HG02763 (cell line): ENCODE data around the gene ZNF837.
A peak's percentile ranks its signal among the peaks of the same experiment; 100 is the strongest.
"Not testable (repeated sequence)": the region's sequence is repeated elsewhere in the genome, so short reads cannot be mapped to it uniquely, and the experiment has no call there.

Source experiments
- ATAC-seq: cut with Tn5 transposase; IDR thresholded peaks from one replicate; pipeline ENCODE4 v1.9.1; 2021; ENCODE audit warnings: mild to moderate bottlenecking, moderate library complexity; ENCODE audit not compliant: unreplicated experiment

Gene ZNF837

DNA sequence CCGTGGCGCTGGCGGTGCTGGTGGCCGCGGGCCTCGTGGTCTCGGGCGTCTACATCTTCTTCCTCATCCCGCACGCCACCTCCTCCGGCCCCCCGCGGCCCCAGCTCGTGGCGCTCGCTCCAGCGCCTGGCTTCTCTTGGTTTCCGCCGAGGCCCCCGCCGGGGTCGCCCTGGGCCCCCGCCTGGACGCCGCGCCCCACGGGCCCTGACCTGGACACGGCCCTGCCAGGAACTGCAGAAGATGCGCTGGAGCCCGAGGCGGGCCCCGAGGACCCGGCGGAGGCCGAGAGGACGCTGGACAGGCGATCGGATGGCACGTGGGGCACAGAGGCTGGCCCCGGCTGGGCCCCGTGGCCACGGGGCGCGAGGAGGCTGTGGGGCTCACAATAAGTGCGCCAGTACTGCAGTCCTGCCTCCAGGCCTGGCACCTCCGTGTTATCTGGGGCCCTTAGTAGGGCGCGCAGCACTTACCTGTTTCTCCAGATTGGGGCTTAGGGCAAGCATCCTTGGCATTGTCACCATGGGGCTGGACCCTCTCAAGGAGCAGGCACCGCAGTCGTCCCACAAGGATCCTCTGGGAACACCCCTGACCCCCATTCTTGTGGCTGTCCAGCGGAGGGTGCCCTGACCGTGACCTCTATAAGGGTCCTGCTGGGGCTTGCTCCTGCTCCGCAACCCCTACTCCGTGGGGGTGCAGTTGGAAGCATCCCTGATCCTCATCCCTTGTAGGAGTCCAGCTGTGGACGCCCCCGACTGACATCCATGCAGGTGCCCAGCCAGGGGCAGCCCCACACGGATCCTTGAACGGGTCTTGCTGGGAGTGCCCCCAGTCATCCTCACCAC lies 16.1 kb upstream of the ZNF837 start:
- ATAC-seq: no peak

GRCh38 chr19:58395979-58396627 lies 15.3 kb upstream of the ZNF837 start:
- no peak for ATAC-seq

DNA sequence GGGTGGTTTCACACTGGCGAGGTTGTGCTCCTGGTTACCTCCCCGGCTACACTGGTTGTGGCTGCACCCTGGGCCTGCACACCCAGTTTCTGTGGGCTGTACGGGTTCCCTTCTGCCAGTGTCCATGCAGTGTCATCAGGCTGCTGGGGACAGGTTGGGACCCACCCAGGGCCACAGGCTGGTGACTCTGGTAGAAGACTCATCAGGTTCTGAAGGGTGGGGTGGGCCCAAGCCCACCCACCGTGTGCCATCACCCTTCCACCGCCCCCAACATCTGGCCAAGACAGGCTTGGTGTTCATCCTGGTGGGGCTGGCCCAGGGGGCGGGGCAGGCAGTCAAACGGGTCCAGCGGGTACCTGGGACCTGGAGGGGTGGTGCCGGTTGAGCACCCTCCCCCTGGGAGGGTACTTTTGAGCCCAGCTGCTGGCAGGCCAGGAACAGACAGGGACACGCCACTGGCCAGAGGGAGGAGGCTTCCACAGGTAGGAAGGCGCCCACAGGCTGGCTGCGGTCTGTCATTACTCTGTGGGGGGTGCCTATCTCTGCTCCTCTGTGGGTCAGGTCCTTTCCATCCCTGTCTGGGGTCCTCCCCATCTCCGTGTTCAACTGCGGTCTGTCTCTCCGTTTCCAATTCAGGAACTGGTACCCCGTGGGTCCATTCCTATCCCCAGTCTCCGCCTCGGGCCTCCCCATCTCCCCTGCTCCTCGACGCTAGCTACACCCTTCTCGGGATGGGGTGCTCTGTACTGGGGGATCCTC lies 14.6 kb upstream of the ZNF837 start, which contains the start of gene RNF225:
Gene RNF225 (plus strand): TSS at position 437 of the 759 bp plus-strand sequence. CDS start 434 bp downstream, outside the sequence.
- ATAC-seq: no peak

DNA sequence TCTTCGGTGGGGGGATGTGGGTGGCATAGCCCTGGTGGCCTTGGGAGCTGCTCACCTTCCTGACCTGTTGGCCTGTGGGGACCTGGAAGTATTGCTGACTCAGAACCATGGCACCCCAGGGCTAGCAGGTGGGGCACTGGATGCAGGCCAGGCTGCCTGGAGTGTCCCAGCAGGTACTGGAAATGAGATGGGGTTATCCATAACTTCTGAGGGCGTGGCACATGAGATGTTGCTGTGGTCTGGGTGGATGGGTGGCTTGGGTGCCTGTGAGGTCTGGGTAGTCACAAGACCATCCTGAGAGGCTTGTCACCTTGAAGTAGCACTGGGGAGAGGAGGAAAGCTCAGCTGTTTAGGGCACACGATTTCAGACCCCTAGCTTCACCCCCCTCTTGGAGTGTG lies 14.0 kb upstream of the ZNF837 start:
- ATAC-seq: no peak

DNA sequence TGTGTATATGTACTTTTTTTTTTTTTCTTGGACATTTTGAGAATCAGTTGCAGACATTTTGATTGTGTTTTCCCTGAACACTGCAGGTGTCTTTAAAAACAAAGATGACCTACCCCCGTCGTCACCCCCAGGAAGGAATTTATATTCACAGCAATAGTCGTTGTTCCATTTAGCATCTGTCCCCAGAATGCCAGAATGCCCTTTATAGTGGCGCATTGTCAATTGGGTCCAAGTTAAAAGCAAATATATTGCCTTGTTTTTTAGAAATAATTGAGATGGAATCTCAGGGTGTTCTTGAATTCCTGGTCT lies 12.8 kb upstream of the ZNF837 start:
- ATAC-seq: no peak

DNA sequence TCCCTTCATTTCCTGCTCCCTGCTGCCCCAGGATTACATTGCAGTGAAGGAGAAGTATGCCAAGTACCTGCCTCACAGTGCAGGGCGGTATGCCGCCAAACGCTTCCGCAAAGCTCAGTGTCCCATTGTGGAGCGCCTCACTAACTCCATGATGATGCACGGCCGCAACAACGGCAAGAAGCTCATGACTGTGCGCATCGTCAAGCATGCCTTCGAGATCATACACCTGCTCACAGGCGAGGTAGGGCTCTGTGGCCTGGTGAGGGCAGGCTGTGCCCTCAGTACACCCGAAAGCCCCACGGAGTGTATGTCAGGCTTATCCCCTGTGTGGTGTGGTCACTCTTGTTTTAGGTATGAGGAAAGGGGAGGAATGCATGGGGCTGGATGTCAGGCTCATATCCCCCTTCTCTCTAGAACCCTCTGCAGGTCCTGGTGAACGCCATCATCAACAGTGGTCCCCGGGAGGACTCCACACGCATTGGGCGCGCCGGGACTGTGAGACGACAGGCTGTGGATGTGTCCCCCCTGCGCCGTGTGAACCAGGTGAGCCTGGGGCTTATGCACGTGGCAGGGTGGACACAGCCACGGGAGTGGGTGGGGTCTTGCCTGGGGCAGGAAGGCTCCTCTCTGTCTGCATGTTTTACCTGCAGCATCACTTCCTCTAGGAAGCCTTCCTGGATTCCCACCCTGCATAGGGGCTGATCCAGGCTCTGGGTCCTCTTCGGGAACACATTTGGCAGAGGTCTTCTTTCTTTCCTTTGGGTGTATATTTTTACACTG lies 12.3 kb upstream of the ZNF837 start:
- no peak for ATAC-seq

DNA sequence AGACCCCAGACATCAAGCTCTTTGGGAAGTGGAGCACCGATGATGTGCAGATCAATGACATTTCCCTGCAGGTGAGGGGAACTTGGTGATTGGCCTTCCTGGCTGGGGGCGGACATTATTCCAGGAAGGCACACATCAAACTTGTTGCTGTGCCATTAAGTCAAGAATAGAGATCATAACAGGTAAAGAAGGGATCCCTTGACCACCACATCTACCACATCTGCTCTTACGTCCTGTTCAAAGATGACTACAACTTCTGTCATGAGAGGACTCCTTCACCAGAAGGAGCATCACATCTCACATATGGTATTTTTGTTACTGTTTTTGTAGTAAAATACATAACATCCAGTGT lies 7.3 kb upstream of the ZNF837 start:
- ATAC-seq: no peak

DNA sequence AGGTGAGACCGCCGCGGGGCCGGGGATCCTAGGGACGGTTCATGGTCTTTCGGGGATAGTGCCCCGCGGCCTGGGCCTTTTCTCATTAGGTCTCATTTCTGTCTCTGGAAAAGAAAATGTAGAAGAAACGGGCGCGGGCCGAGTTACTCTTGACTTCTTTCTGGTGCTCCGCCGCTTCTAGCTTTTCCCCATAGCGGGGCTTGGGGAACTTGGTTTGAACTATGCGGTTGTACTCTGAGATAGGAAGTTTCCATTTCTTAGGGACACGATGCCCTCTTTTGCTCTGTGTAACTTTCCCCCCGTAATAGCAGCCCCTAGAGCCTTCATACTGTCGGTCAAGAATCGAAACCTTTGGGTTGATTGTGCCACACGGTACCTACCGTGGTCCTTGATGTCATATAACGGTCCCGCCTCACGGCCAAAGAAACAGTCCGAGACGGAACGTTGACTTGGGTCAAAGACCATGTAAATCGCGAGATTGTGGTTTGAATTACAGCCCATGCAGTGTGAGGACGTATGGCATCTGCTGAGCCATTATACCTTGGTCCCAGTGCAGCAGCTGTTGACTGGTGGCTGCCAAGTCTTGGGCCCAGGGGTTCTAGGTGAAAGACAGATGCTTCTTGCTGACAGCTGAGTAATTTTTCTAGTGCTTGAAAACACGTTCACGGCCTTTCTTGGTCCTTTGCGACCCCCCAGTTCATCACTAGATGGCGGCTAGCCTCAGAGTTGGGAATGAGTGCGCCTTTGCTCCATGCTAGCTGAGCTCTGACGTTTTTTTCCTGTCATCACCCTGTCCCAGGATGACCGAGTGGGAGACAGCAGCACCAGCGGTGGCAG lies 6.7 kb upstream of the ZNF837 start:
- no peak for ATAC-seq

DNA sequence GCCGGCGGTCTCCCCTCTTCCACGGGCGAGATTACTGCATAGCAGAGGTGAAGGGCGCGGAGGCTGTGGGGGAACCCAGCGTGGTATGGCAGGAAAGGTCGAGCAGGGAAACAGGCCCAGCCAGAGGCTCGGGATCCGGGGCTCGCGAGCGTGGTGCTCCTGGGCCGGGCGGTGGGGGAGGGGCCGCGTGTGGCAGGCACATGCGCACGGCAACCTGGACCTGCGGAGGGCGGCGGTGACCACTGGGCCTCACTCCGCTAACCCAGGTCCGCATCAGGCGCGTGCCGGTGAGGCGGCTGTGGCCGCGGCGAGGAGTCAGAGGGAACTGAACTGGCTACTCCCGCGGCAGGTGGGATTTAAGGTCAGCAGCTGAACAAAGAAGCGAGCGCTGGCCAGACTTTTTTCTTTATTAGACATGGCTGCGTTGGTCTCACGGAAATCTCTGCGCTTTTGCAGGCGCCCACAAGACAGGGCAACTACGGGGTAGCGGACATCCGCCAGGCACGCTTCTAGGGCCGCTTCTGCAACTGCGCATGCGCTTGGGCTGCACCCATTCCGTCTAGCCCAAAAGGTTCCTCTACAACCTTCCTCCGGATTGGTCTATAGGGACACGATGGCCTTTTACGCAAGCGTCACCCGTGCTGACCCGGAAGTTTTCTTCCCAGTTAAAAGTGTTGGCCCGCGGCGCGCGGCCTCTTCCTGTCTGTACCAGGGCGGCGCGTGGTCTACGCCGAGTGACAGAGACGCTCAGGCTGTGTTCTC lies 5.9 kb upstream of the ZNF837 start, which contains the start of gene RPS5:
Gene RPS5 (plus strand): TSS at position 694 of the 762 bp plus-strand sequence. CDS start 869 bp downstream, outside the sequence.
- ATAC-seq: peak; percentile 85

GRCh38 chr19:58385891-58386575 lies 5.2 kb upstream of the ZNF837 start:
- no peak for ATAC-seq

DNA sequence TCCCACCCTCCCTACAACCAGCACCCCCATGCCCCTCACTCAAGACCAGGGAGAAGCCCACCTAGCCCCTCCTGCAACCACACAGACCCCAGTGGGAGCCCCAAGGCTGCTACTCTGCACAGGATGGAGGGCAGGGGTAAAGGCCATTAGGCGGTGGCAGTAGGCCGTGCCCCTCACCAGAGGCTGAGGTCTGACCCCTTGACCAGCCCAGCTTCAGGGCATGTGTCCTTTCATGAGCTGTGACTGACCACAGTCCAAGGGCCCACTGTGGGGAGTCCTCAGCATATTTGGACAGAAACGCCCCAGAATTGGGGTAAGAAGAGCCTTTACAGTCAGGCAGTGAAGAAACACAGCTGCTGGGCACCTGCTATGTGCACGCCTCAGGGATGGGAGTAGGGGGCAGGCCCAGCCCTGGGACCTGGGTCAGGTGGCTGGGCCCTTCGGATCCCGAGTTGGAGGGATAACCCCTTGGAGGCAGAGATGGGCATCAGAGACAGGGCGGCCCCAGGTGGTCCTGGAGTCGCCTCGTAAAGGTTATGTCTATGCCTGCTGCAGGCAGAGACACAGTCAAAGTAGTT lies 4.6 kb upstream of the ZNF837 start:
- ATAC-seq: no peak

- no peak for ATAC-seq
Observed at GRCh38 chr19:58382997-58383603, 2.3 kb upstream of the ZNF837 start.

DNA sequence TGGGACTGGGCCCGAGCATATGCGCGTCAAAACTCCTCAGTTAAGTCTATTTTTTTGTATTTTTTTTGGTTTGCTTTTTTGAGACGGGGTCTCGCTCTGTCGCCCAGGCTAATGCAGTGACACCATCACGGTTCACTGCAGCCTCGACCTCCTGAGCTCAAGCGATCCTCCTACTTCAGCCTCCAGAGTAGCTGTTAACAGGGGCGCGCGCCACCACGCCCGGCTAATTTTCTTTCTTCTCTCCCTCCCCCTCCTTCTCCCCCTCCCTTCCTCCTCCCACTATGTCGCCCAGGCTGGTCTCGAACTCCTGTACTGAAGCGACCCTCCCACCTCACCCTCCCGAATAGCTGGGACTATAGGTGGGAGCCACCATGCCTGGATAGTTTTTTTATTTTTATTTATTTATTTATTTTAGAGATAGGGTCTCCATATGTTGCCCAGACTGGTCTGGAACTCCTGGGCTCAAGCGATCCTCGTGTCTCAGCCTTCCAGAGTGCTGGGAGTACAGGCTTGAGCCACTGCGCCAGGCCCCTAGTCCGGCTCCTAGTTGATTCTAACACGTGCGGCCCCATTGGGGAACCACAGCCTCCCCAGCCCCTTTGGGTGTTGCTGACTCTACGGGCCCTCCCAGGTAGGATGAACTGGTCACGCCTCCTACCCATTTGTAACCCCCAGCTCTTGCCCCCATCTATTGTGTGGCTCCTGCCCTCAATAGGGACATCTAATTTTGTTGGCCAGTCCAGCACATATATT lies 806 bp upstream of the ZNF837 start:
- no peak for ATAC-seq

GRCh38 chr19:58380037-58380661 lies 681 bp downstream of the ZNF837 start:
- ATAC-seq: no peak

GRCh38 chr19:58379246-58379645 lies 1.6 kb downstream of the ZNF837 start:
- ATAC-seq: no peak

- not testable (repeated sequence) for ATAC-seq
Observed at GRCh38 chr19:58376724-58377123, 4.1 kb downstream of the ZNF837 start.

- no peak for ATAC-seq
Observed at GRCh38 chr19:58374200-58374599, 6.6 kb downstream of the ZNF837 start.
